Activated gamma-delta T cell treated with Interleukin-2 at 50 U/mL for 16 hours (primary cell): ENCODE data around the gene ABL1.

Experiments used
- DNase-seq: peaks from one replicate; pipeline ENCODE4 v3.0.0-alpha.2; 2020

Gene ABL1

GRCh38 chr9:130935648-130936271 lies 100.7 kb downstream of the ABL1 start:
- DNase-seq = no peak

- no peak for DNase-seq
These were observed 101.4 kb downstream of the ABL1 start for GRCh38 chr9:130936285-130937117.
